Iris pigment epithelial cell (primary cell): ENCODE data around the gene SGPP1.
"Not testable (repeated sequence)": the region's sequence is repeated elsewhere in the genome, so short reads cannot be mapped to it uniquely, and the experiment has no call there.

Experiments used
- DNase-seq: peaks from one replicate; pipeline ENCODE4 v3.0.0-alpha.2; 2011; ENCODE audit warnings: low read depth

SGPP1 gene, protein sequence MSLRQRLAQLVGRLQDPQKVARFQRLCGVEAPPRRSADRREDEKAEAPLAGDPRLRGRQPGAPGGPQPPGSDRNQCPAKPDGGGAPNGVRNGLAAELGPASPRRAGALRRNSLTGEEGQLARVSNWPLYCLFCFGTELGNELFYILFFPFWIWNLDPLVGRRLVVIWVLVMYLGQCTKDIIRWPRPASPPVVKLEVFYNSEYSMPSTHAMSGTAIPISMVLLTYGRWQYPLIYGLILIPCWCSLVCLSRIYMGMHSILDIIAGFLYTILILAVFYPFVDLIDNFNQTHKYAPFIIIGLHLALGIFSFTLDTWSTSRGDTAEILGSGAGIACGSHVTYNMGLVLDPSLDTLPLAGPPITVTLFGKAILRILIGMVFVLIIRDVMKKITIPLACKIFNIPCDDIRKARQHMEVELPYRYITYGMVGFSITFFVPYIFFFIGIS

GRCh38 chr14:63727736-63728728, at the start of gene SGPP1:
TSS of gene SGPP1 (minus strand) at chr14:63728065. CDS start at chr14:63727944, 121 bp downstream.
- DNase-seq: peak; percentile 51

DNA sequence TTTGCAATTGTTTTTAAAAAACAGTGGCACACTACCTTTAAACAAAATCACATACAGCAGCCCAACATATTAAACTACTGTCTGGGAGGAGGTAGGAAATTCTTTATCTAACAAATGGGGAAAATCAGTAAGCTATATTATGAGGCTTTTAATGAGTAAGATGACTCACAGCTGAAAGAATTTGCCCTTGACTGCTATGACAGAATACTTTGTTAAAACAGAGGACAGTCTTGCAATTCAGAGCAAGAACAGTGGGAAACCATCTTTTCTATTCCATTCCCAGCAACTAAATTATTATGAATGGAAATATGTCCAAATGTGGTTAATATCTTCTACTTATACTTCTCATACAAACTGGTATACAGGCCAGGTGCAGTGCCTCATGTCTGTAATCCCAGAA, 49.2 kb upstream of the SGPP1 start:
- DNase-seq: peak; percentile 73

- peak; percentile 10 for DNase-seq
These were observed 45.6 kb upstream of the SGPP1 start for GRCh38 chr14:63773504-63773903.

DNA sequence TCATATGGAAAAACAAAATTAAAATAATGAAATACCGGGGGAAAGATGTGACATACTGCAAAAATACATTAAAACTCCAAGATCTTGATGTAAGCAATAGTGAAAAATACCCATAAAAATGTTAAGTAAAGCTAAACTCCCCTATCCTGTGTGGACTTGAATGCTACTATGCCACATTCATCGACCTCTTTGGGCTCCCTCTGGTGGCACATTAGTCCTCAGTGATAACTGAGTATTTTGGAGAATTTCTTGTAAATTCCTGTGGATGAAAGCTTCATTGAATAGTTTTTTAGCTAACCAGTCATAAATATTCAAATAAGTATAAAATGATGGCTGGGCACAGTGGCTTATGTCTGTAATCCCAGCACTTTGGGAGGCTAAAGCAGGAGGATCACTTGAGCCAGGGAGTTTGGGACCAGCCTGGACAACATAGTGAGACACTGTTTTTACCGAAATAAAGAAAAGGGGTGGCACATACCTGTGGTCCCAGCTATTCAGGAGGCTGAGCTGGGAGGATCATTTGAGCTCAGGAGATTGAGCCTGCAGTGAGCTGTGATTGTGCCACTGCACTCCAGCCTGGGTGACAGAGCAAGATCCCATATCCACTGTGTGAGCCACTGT, 42.4 kb upstream of the SGPP1 start:
- peak; percentile 59 for DNase-seq

GRCh38 chr14:63766611-63767010, 38.7 kb upstream of the SGPP1 start:
- DNase-seq: no peak

- no peak for DNase-seq
These were observed 36.8 kb upstream of the SGPP1 start for GRCh38 chr14:63764620-63765139.

DNA sequence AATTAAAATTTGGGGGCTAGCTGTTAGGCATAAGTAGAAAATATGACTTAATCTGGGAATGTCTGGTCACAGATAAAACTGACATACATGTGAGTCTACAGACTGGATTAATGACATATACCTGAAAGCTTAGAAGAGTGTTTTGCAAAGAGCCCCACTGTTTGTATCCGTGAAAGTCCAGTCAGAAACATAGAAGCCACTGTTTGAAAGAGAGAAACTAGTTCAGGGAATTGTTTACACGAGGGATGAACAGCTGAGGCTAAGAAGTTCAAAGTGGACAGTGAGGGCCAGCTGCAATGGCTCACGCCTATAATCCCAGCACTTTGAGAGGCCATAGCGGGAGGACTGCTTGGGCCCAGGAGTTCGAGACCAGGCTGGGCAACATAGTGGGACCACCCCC, 36.2 kb upstream of the SGPP1 start:
- peak; percentile 4 for DNase-seq

GRCh38 chr14:63761351-63762117, 33.7 kb upstream of the SGPP1 start:
- no peak for DNase-seq

- no peak for DNase-seq
These were observed 32.1 kb upstream of the SGPP1 start for GRCh38 chr14:63760014-63760413.

DNA sequence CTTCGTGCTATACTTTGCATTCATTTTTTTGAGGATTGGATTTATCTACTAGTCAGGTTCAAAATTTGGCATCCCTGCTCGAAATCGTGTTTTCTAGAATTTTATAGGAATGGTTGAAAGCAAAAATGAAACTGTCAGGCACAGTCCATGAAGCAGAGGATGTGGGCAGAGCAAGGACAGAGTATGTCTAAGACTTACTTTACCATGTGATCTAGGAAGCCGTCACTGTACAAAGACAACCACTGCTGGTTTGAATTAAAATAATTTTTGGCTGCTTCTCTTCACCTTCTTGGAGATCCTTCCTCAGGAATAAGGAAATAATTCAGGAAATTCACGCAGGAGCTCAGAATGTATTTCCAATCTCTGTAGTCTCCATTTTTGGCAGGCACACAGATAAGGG, 31.6 kb upstream of the SGPP1 start:
- peak; percentile 59 for DNase-seq

DNA sequence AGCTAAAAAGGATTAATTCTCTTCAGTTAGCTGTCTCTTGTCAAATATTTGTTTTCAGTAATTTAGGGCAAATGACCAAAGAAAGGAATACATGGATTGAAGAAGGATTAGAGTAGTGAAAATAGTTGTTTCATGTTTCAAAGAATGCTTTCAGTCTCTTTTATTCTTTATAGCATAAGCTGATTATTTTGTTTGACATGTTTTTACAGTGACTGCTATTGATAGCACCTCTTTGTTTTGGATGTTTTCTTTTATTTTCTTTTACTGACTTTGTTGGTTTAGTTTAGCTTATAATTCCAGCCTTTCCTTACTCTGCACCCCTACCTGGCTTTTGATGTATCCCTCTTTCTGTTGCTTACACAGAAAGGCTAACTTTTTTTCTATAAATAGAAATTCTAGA, 29.3 kb upstream of the SGPP1 start:
- no peak for DNase-seq

DNA sequence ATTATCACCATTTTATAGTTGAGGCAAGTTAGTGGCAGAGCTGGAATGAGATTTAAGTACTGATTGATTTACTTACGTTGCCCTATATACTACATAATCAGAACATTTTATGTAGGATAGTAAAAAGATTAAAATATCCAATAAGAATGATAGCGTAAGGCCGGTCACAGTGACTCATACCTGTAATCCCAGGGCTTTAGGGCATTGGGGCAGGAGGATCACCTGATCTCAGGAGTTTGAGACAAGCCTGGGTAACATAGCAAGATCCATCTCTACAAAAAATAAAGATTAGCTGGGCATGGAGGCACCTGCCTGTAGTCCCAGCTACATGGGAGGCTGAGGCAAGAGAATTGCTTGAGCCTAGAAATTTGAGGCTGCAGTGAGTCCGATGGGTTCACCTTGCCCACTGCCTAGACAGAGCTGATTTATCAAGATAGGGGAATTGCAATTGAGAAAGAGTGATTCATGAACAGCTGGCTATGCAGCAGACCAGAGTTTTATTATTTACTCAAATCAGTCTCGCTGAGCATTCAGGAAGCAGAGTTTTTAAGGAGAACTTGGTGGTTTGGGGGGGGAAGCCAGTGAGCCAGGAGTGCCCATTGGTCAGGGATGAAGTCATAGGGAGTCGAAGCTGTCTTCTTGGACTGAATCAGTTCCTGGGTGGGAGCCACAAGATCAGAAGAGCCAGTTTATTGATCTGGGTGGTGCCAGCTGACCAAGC, 24.7 kb upstream of the SGPP1 start:
- peak; percentile 92 for DNase-seq

- DNase-seq: not testable (repeated sequence)
These were observed 23.2 kb upstream of the SGPP1 start for GRCh38 chr14:63751076-63751475.

DNA sequence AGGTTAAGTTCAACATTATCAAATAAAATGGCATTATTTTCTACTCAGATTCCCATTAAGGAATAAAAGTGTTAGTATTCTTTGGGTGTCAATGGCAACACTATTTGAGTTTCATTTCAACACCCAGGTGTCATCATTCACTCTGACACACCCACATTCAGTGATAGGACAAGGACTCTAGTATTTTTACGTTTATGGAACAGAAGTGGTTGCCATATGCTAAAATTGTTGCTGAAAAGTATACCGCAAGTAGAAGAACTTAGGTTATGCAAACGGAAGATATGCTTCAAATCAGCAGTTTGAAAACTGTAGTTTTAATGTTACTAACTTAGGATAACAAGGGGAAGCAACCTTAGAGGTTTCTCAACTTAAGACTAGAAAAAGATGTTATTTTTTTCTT, 20.0 kb upstream of the SGPP1 start:
- DNase-seq: no peak

GRCh38 chr14:63745858-63746425, 18.1 kb upstream of the SGPP1 start:
- DNase-seq: no peak

GRCh38 chr14:63745272-63745671, 17.4 kb upstream of the SGPP1 start:
- no peak for DNase-seq

GRCh38 chr14:63737582-63738006, 9.7 kb upstream of the SGPP1 start:
- DNase-seq: no peak

DNA sequence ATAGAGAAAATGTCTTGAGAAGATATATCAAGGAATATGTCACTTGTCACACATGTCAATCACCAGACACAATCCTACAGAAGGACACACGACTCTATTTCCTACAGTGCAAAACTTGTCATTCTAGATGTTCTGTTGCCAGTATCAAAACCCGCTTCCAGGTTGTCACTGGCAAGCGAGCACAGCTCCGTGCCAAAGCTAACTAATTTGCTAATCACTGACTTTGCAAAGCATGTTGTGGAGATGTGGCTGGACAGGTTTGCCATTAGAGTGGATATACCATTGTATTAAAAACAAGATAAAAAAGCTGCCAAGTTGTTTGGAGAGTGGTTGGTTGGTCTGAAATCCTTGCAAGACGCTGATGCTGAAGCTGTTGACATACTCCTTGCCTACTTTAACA, 7.9 kb upstream of the SGPP1 start:
- DNase-seq: no peak

DNA sequence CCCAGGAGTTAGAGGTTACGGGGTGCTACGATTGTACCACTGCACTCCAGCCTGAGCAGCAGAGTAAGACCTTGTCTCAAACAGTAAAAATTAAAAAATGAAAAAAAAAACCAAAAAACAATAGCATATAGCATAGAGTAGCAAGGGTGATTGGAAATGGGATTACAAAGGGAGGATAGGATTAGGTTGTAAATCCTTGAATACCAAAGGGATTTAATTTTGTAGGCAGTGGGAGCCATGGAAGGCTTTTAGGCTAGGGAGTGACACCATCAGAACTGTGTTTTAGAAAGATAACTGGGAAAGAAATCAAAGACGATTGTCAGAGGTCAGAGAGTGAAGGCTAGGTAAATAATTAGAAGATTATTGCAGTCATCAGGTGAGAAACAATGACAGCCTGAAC, 2.8 kb upstream of the SGPP1 start:
- DNase-seq: no peak

DNA sequence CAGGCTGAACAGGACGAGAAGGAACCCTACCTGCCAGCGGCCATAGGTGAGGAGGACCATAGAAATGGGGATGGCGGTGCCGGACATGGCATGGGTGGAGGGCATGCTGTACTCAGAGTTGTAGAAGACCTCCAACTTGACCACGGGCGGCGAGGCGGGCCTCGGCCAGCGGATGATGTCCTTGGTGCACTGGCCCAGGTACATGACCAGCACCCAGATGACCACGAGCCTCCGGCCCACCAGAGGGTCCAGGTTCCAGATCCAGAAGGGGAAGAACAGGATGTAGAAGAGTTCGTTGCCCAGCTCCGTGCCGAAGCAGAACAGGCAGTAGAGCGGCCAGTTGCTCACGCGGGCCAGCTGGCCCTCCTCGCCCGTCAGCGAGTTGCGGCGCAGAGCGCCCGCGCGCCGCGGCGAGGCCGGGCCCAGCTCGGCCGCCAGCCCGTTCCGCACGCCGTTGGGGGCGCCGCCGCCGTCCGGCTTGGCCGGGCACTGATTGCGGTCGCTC, 582 bp downstream of the SGPP1 start:
- peak; percentile 49 for DNase-seq
